Measurements from ENCODE around the gene CD300LG.
A peak's percentile ranks its signal among the peaks of the same experiment; 100 is the strongest.

Gene CD300LG

DNA sequence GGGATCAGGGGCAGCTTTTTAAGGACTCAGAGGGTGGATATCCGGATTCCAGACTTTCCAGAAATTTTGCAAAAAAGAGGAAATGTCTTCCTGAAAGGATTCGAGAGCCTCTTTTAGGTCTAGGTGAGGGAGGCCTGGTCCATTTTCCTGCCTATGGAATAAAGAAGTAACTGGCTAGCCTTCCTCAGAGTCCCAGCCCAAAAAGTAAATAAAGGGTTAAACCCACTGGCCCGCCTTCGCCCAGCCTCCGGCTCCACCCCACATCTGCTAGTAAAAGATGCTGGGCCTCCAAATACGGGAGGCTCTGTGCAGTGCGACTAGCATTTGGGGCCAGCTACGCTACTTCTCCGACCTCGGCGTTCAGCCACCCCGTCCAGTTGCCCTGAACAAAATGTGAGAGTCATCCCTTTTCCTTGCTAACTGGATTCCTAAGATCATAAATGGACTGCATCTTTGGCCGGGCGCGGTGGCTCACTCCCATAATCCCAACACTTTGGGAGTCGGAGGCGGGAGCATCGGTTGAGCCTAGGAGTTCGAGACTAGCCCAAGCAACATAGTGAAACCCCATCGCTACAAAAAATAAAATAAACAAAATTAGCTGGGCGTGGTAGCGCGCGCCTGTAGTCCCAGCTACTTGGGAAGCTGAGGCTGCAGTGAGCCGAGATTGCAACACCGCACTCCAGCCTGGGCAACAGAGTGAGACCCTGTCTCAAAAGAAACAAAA lies 61.2 kb downstream of the CD300LG start:
- H3K9me3 ChIP-seq (ENCODE audit: control insufficient read depth, insufficient read depth, low read length), result no peaks in the 10 kb centered on the region
- no peaks in the 10 kb centered on the region for H4K20me1 ChIP-seq (ENCODE audit: control insufficient read depth, insufficient read depth, low read depth, low read length)
- H3K79me2 ChIP-seq (ENCODE audit: control insufficient read depth, low read length), result no peaks in the 10 kb centered on the region
- no peaks in the 10 kb centered on the region for H3F3A ChIP-seq (ENCODE audit: control insufficient read depth, insufficient read depth)
- H3K4me2 ChIP-seq (ENCODE audit: low read length), result peak overlapping the region; percentile 61; the same call in 1 of the 2 replicates
- H3K27ac ChIP-seq (ENCODE audit: low read depth, low read length), result no peak overlapping the region
- H3K4me1 ChIP-seq (ENCODE audit: control insufficient read depth, low read length), result peaks cover 12% of the 10 kb centered on the region
- H3K27me3 ChIP-seq (ENCODE audit: control insufficient read depth, low read length), result peaks cover 63% of the 10 kb centered on the region
- H3K9me2 ChIP-seq (replicated peaks; ENCODE audit: control insufficient read depth, low read length), result no peaks in the 10 kb centered on the region
- H3K36me3 ChIP-seq (ENCODE audit: control insufficient read depth, low read length), result no peaks in the 10 kb centered on the region
- H3K4me3 ChIP-seq (ENCODE audit: low read length), result no peak overlapping the region
- no peak for TF ChIP-seq EZH2phosphoT487 (IDR thresholded peaks at IDR 0.05; ENCODE audit: borderline replicate concordance, low read length)
- TF ChIP-seq, protein P1, sequence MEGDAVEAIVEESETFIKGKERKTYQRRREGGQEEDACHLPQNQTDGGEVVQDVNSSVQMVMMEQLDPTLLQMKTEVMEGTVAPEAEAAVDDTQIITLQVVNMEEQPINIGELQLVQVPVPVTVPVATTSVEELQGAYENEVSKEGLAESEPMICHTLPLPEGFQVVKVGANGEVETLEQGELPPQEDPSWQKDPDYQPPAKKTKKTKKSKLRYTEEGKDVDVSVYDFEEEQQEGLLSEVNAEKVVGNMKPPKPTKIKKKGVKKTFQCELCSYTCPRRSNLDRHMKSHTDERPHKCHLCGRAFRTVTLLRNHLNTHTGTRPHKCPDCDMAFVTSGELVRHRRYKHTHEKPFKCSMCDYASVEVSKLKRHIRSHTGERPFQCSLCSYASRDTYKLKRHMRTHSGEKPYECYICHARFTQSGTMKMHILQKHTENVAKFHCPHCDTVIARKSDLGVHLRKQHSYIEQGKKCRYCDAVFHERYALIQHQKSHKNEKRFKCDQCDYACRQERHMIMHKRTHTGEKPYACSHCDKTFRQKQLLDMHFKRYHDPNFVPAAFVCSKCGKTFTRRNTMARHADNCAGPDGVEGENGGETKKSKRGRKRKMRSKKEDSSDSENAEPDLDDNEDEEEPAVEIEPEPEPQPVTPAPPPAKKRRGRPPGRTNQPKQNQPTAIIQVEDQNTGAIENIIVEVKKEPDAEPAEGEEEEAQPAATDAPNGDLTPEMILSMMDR (IDR thresholded peaks at IDR 0.05; ENCODE audit: low read depth, low read length, poor library complexity, severe bottlenecking), result no peak

DNA sequence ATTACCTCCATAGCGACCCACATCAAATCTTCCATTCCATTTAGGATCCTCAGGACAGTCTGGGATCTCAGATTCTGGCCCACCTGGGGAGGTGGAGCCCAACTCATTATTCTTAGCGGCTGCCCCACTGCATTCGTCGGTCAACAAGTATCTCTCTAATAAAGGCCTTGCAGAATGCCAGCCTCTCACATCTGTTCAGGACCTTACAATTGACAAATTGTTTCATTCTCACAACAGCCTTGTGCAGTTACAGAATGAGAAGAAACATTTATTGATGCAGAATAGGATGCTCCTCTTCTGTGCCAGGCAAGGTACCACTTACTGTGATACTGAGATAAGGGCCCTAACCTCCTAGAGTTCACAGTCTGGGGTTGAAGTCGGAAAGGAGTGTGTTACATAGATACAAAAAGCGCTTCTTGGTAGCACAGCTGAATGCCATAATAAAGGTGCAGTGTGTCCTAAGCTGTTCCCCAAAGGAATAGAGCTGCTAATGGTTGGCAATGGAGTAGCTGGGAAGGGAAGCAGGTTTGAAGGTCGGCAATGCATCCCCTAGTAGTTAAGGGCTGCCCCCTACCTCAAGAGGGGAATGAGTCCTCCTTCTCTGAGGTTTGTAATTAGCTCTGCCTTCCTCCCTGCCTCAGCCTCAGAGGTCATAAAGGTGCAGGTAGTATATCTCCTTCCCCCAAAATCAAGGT lies 62.7 kb downstream of the CD300LG start:
- Histone ChIP-seq H4K20me1 (ENCODE audit: control insufficient read depth, insufficient read depth, low read depth, low read length) (no peaks in the 10 kb centered on the region), H3K79me2 (ENCODE audit: control insufficient read depth, low read length) (no peaks in the 10 kb centered on the region), H3K4me2 (ENCODE audit: low read length) (no peak overlapping the region), H3K27ac (ENCODE audit: low read depth, low read length) (no peak overlapping the region), H3K4me1 (ENCODE audit: control insufficient read depth, low read length) (peaks cover 12% of the 10 kb centered on the region), H3F3A (ENCODE audit: control insufficient read depth, insufficient read depth) (no peaks in the 10 kb centered on the region), H3K4me3 (ENCODE audit: low read length) (no peak overlapping the region), H3K27me3 (ENCODE audit: control insufficient read depth, low read length) (peaks cover 57% of the 10 kb centered on the region), H3K36me3 (ENCODE audit: control insufficient read depth, low read length) (no peaks in the 10 kb centered on the region), H3K9me3 (ENCODE audit: control insufficient read depth, insufficient read depth, low read length) (no peaks in the 10 kb centered on the region), H3K9me2 (replicated peaks; ENCODE audit: control insufficient read depth, low read length) (no peaks in the 10 kb centered on the region)
- TF ChIP-seq, protein P1 (IDR thresholded peaks at IDR 0.05; ENCODE audit: low read depth, low read length, poor library complexity, severe bottlenecking), result no peak
- no peak for TF ChIP-seq EZH2phosphoT487 (IDR thresholded peaks at IDR 0.05; ENCODE audit: borderline replicate concordance, low read length)

DNA sequence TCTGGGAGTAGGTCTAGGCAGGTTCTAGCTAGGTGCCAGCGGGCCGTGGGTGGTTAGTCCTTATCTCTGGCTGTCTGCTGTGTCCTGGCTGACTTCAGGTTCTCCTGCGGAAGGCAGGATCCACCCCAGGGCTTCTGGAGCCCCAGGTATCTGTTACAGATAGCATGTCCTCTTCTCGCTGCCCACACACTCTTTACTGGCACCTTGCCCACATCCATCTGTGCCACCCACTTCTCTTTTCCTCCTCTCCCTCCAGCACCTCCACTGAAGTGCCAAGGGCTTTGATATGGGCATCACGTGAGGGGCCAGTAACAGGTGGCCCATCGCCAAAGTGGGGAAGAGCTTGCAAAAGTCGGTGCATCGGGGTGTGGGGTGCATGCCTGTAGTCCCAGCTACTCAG lies 64.9 kb downstream of the CD300LG start:
- peaks cover 14% of the 10 kb centered on the region for H3K4me1 ChIP-seq (ENCODE audit: control insufficient read depth, low read length)
- H3F3A ChIP-seq (ENCODE audit: control insufficient read depth, insufficient read depth), result no peaks in the 10 kb centered on the region

More for the DNA sequence above, 64.9 kb downstream of the CD300LG start:
- Histone ChIP-seq H3K9me3 (ENCODE audit: control insufficient read depth, insufficient read depth, low read length) (no peaks in the 10 kb centered on the region), H3K9me2 (replicated peaks; ENCODE audit: control insufficient read depth, low read length) (no peaks in the 10 kb centered on the region), H3K4me2 (ENCODE audit: low read length) (no peak overlapping the region), H3K36me3 (ENCODE audit: control insufficient read depth, low read length) (no peaks in the 10 kb centered on the region), H3K27ac (ENCODE audit: low read depth, low read length) (no peak overlapping the region), H4K20me1 (ENCODE audit: control insufficient read depth, insufficient read depth, low read depth, low read length) (no peaks in the 10 kb centered on the region), H3K27me3 (ENCODE audit: control insufficient read depth, low read length) (peaks cover 58% of the 10 kb centered on the region), H3K4me3 (ENCODE audit: low read length) (no peak overlapping the region), H3K79me2 (ENCODE audit: control insufficient read depth, low read length) (no peaks in the 10 kb centered on the region)
- TF ChIP-seq EZH2phosphoT487 (IDR thresholded peaks at IDR 0.05; ENCODE audit: borderline replicate concordance, low read length), result no peak
- TF ChIP-seq, protein P1 (IDR thresholded peaks at IDR 0.05; ENCODE audit: low read depth, low read length, poor library complexity, severe bottlenecking), result no peak

Data from DOHH2 (cell line).